ENCODE results near the gene OR5H6.

OR5H6 gene

DNA sequence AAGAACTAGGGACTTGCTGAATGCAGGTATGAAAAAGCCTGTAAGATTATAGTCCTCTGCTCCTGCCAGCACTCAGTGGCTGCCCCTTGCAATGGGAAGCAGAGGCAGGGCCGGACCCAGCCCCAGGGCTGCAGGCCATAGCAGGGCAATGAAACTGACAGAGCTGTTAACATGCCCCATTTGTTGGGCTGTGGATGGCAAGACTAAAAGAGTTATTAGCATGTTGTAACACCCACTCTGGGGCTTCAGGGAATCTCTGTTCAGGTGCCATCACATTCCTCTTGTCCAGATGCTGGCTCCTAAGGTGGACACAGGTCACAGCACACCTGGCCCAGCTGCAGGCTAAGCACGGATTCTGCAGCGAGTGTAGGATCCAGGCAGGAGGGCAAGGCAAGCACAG, 10.9 kb downstream of the OR5H6 start:
- Histone ChIP-seq H3K36me3 (ENCODE audit: insufficient read depth, low read length) (no peaks in the 10 kb centered on the region), H2AFZ (ENCODE audit: low read length) (no peak overlapping the region), H3K27me3 (ENCODE audit: insufficient read depth, low read length, poor library complexity, severe bottlenecking) (no peaks in the 10 kb centered on the region), H3K9me3 (ENCODE audit: insufficient read depth, low read depth, low read length) (no peaks in the 10 kb centered on the region), H3K9me2 (replicated peaks; ENCODE audit: low read depth, low read length) (no peaks in the 10 kb centered on the region), H3K4me2 (ENCODE audit: low read depth, low read length, poor library complexity, severe bottlenecking) (no peak overlapping the region), H3K4me1 (ENCODE audit: insufficient read depth, low read length, poor library complexity, severe bottlenecking) (no peaks in the 10 kb centered on the region), H3F3A (ENCODE audit: low read depth) (no peaks in the 10 kb centered on the region), H3K4me3 (ENCODE audit: low read length, poor library complexity, severe bottlenecking) (no peak overlapping the region), H3K9ac (ENCODE audit: low read depth, low read length, poor library complexity, severe bottlenecking) (no peak overlapping the region), H3K79me2 (ENCODE audit: insufficient read depth, low read length) (no peaks in the 10 kb centered on the region), H4K20me1 (ENCODE audit: insufficient read depth, low read length, poor library complexity, severe bottlenecking) (no peaks in the 10 kb centered on the region)
- TF ChIP-seq EZH2phosphoT487 (IDR thresholded peaks at IDR 0.05; ENCODE audit: borderline replicate concordance): no peak
- TF ChIP-seq, protein P1, sequence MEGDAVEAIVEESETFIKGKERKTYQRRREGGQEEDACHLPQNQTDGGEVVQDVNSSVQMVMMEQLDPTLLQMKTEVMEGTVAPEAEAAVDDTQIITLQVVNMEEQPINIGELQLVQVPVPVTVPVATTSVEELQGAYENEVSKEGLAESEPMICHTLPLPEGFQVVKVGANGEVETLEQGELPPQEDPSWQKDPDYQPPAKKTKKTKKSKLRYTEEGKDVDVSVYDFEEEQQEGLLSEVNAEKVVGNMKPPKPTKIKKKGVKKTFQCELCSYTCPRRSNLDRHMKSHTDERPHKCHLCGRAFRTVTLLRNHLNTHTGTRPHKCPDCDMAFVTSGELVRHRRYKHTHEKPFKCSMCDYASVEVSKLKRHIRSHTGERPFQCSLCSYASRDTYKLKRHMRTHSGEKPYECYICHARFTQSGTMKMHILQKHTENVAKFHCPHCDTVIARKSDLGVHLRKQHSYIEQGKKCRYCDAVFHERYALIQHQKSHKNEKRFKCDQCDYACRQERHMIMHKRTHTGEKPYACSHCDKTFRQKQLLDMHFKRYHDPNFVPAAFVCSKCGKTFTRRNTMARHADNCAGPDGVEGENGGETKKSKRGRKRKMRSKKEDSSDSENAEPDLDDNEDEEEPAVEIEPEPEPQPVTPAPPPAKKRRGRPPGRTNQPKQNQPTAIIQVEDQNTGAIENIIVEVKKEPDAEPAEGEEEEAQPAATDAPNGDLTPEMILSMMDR (conservative IDR thresholded peaks at IDR 0.05; ENCODE audit: low read length): no peak

DNA sequence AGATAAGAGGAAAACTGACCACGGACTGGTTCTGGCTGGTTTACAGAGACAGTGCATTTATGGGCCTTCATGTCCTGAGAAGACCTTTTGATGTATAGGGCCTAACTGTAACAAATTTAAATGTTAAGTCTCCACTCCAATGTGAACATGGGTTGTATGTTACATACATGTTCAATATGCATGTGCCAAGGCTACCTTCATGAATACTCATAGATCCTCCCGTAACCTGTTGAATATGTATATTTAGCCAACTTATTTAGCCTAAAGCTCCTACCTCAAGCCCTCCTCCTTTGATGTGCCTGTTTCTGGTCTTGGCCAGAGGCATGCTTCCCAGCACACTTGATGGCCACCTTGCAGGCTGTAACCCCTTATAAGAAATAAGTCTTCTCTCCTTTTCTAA, 18.2 kb downstream of the OR5H6 start, which contains the start of gene OR5H2:
OR5H2 (plus strand) TSS at position 301 of the 400 bp plus-strand sequence. CDS start 398 bp downstream, outside the sequence.
- Histone ChIP-seq H3F3A (ENCODE audit: low read depth) (no peaks in the 10 kb centered on the region), H3K9ac (ENCODE audit: low read depth, low read length, poor library complexity, severe bottlenecking) (no peak within 1 kb of the TSS), H3K27me3 (ENCODE audit: insufficient read depth, low read length, poor library complexity, severe bottlenecking) (no peaks in the 10 kb centered on the region), H4K20me1 (ENCODE audit: insufficient read depth, low read length, poor library complexity, severe bottlenecking) (no peaks in the 10 kb centered on the region), H2AFZ (ENCODE audit: low read length) (no peak within 1 kb of the TSS), H3K9me2 (replicated peaks; ENCODE audit: low read depth, low read length) (no peaks in the 10 kb centered on the region), H3K4me3 (ENCODE audit: low read length, poor library complexity, severe bottlenecking) (no peak within 1 kb of the TSS), H3K4me2 (ENCODE audit: low read depth, low read length, poor library complexity, severe bottlenecking) (no peak within 1 kb of the TSS), H3K9me3 (ENCODE audit: insufficient read depth, low read depth, low read length) (no peaks in the 10 kb centered on the region), H3K4me1 (ENCODE audit: insufficient read depth, low read length, poor library complexity, severe bottlenecking) (no peaks in the 10 kb centered on the region), H3K36me3 (ENCODE audit: insufficient read depth, low read length) (no peaks in the 10 kb centered on the region), H3K79me2 (ENCODE audit: insufficient read depth, low read length) (no peaks in the 10 kb centered on the region)
- TF ChIP-seq EZH2phosphoT487 (IDR thresholded peaks at IDR 0.05; ENCODE audit: borderline replicate concordance): no peak
- TF ChIP-seq, protein P1 (conservative IDR thresholded peaks at IDR 0.05; ENCODE audit: low read length): no peak

DNA sequence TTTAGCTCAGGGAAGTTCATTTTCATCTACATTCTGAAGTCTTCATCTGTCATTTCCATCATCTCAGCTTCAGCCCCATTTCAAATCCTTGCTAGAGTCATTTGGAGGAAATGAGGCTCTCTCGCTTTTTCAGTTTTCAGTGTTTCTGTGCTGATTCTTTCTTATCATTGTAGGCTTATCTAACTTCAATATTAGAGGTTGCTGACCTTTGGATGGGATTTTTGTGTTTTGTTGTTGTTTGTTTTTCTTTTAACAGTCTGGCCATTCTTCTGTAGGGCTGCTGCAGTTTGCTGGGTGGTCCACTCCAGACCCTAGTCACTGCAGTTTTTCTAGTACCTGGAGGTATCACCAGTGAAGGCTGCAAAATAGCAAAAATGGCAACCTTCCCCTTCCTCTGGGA, 26.9 kb downstream of the OR5H6 start:
- Histone ChIP-seq H3K4me3 (ENCODE audit: low read length, poor library complexity, severe bottlenecking) (no peak overlapping the region), H2AFZ (ENCODE audit: low read length) (no peak overlapping the region), H3K27me3 (ENCODE audit: insufficient read depth, low read length, poor library complexity, severe bottlenecking) (no peaks in the 10 kb centered on the region), H3K9me2 (replicated peaks; ENCODE audit: low read depth, low read length) (no peaks in the 10 kb centered on the region), H3K9ac (ENCODE audit: low read depth, low read length, poor library complexity, severe bottlenecking) (no peak overlapping the region), H3K4me1 (ENCODE audit: insufficient read depth, low read length, poor library complexity, severe bottlenecking) (no peaks in the 10 kb centered on the region), H3K4me2 (ENCODE audit: low read depth, low read length, poor library complexity, severe bottlenecking) (no peak overlapping the region), H3K79me2 (ENCODE audit: insufficient read depth, low read length) (no peaks in the 10 kb centered on the region), H3K9me3 (ENCODE audit: insufficient read depth, low read depth, low read length) (no peaks in the 10 kb centered on the region; the same call in 1 of the 2 replicates), H3K36me3 (ENCODE audit: insufficient read depth, low read length) (no peaks in the 10 kb centered on the region), H3F3A (ENCODE audit: low read depth) (no peaks in the 10 kb centered on the region), H4K20me1 (ENCODE audit: insufficient read depth, low read length, poor library complexity, severe bottlenecking) (no peaks in the 10 kb centered on the region)
- no peak for TF ChIP-seq EZH2phosphoT487 (IDR thresholded peaks at IDR 0.05; ENCODE audit: borderline replicate concordance)
- TF ChIP-seq, protein P1 (conservative IDR thresholded peaks at IDR 0.05; ENCODE audit: low read length): no peak
